Stimulated activated CD8-positive, alpha-beta memory T cell treated with anti-CD3 and anti-CD28 coated beads, Interleukin-2, amount 100 ng/mL, for 1 hour (primary cell): ENCODE data around the gene HDDC2.

ENCODE experiments used
- DNase-seq, 2 donors: peaks; one replicate each; pipeline ENCODE4 v3.0.0-alpha.2; 2020; ENCODE audit warnings: low read depth in 2 of 2

The HDDC2 gene, protein sequence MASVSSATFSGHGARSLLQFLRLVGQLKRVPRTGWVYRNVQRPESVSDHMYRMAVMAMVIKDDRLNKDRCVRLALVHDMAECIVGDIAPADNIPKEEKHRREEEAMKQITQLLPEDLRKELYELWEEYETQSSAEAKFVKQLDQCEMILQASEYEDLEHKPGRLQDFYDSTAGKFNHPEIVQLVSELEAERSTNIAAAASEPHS

DNA sequence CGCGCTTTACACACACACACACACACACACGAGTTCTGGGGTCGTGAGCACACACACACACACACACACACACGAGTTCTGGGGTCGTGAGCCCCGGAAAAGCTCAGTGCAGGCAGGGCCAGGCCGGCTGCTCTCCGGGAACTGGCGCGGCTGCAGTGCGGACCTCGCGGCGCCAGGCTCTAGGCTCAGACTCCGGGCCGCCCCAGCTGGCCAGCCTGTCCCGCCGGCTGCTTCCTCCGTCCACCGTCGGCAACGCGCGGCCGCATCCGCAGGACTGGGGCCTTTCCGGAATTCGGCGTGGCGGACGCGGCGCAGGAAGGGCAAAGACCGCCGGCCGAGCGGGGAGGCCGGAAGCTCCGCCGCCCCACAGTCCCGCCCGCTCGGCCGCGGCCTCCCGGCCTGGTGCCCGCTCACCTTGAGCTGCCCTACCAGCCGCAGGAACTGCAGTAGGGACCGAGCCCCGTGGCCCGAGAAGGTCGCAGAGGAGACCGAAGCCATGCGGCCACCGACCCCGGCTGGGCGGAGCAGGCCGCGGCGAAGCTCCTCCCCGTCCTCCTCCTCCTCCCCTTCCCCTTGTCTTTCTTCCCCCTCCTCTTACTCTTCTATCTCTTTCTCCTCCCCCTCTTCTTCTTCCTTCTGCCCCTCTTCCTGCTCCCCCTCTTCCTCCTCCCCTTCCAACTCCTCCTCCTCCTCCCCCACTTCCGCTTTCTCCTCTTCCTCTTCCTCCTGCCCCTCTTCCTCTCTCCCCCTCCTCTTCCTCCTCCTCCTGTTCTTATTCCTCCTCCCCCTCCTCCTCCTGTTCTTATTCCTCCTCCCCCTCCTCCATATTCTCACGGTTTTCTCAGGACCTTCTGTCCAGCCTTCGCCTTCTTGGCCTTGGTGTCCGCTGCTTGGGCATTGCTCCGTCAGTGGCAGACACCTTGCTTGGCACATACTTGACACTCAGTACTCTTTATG lies at the start of gene HDDC2:
Gene HDDC2 (minus strand): TSS at position 533 of the 957 bp plus-strand sequence. CDS start 35 bp downstream, at position 498.
- peak in 1 of 2 donors; percentile 12 for DNase-seq

DNA sequence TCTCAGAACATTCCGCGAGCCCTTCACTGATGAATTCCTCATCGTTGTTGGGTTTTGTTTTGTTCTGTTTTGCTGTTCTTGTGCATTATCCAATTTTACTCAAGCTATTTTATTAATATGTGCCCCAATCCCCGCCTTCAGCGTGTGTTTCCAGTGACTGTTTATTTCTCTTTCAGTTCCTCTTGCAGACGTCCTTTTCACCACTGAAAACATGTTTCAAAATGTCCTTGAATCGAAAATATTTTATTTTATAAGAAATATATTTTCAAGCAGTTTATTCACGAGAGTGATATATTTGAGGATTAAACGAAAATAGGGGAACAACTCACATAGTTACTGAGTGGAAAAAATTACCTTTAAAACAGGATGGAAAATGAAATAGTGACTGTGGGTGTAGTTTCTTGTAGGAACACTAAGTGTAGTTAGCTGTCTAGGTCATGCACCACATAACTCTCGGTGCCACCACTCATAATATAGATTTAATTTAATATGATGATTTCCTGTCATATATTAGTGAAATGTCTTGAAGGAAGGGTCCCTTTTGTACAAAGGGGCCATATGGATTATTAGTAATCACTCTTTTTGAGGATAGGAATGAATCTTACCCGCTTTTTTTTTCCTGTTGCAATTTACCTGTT lies 45.3 kb upstream of the HDDC2 start:
- DNase-seq, result no peak

DNA sequence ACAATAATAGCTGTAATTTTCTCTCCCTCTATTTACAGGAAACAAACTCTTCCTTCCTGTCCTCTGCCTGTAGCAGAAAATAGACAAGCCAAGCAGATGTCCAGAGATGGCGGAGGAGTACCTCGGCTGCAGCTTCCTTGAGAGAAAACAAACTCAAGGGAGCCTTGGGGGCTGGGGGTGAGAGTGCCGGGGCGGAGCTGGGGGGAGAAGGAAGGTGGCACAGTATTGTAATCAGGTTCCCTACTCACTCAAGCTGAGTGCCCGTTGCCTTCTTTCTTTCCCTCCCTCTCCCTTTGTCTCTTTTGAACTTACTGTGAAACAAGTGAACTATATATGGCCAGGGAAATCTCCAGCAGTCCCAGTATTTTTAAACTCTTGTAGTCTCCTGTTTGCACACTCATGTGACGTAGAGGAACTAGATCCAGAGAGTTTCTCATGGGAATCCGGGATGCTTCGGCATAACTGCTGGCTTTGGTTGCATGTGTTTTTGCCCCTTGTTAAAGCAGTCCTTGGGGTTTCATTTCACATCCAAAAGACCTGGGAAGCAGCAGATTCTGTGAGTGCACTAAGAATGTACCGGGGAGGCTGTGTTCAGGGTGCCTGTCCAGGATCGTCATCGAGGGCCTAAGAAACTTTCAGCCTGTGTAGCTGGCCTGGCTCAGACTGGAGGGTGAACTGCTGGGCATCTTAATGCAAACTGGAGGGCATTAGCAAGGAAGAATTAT lies 44.6 kb upstream of the HDDC2 start:
- DNase-seq, result no peak

DNA sequence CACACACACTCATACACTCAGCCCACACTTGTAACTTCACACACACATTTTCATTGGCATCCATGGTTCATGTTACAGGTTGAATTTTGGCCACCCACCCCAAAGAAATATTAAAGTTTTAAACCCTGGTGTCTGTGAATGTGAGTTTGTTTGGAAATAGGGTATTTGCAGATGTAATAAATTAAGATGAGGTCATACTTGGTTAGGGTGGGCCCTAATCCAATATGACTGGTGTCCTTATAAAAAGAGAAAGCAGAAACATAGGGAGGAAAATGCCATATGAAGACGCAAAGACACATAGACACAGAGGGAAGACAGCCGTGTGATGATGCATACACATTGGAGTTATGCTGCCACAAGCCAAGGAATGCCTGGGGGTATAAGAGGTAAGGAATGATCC lies 39.7 kb upstream of the HDDC2 start:
- no peak for DNase-seq

DNA sequence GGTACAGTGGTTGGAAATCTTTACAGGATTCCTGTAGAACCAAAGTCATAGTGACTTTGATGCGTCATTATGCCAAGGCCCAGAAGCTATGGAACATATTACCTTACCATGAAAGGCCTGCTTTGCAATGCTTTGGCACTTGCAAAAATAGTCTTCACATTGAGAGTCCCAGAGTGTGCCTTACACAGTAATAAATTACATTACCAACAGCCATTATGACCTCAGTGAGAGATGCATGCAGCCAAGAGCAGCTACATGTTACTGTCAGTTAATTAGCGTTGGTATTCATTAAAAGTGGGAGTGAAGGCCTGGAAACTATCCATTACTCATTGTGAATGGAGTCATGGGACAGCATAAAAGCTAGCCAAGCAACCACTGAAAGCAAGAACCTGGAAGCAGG lies 39.2 kb upstream of the HDDC2 start:
- no peak for DNase-seq

DNA sequence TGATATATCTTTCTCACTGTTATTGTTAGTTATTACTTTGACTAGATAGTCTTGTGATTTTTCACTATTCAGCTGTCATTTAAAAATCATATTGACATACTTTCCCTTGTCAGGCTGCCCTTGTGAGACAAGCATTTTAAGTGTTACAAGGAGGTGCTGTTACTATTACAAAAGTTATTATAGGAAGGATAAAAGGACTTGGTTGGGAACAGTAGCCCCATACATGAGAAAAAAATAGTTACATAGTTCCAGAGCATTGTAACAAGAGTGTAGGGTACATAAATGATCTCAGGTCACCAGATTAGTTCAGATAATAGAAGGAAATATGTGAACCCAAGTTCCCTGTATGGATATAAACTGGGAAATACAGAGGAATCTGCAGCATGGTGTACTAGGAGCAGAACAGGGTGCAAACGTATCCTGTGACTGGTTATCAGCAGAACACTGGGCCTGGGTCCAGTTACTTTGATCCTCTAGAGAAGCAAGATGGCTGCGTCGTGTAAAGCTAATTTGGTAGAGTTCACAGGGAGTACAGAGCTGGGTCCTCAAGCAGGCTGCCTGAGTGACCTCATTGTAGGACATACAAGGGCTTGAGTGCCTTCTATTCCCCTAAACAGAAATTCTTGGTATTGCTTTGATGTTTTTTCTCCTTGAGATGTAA lies 38.5 kb upstream of the HDDC2 start:
- DNase-seq, result no peak

DNA sequence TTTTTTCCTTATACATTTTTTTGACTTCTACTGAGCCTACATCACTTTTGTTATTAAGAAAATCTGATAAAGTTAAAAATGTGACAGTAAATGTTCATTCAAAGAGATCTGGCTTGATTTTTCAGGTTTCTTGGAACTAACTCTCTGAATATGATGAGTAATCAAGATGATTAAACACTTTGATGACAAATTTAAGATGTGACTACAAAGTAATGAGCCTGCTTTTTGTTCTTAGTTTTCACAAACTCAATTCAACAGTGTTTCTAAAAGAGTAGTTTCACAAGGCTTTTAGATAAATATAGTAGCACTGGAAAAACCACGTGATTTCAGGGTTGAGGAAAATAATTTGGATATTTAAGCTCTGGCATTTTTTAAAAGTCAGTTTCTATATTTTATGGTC lies 37.9 kb upstream of the HDDC2 start:
- no peak for DNase-seq

DNA sequence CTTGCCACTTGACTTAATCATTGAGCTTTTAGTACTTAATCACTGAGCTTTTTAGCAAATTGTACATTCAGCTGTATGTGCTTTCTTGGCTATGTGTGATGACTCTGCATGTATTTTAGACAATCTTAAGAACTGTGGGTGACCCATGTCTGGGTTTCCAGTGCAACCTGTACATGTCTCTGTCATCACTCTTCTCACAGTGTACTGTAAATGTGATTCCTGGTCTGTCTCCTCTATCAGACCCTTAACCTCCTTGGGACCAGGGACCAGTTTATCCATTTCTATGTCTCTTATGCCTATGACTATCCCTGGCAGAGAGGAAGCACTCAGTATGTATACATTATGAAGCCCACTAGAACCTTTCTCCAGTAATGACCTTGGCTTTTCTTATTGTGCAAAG lies 36.6 kb upstream of the HDDC2 start:
- DNase-seq, result no peak

DNA sequence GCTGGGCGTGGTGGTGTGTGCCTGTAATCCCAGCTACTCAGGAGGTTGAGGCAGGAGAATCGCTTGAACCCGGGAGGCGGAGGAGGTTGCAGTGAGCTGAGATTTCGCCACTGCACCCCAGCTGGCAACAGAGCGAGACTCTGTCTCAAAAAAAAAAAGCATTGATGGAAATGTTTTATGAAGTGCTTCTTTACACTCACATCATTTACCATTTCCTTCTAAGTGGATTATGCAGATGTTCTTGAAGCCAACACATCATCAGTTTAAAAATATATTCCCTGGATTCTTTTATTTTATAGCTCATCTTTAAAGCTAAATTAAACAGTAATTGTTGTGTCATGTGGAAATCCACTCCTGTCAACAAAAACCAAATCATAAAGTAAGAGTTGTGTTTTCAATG lies 35.9 kb upstream of the HDDC2 start:
- DNase-seq, result no peak

DNA sequence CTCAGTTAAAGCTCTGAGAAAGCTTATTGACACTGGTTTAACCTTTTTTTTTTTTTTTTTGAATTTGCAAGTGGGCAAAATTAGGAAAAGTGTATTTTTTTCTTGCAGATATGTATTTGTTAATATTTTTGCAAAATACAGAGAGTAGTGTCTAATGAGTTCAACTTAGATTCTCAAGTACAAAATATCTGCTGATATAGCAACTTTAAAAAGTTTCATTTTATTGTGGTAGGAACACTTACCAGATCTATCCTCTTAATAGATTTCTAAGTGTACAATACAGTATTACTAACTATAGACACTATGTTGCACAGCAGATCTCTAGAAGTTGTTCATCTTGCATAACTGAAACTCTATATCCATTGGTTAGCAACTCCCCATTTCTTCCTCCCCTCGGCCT lies 30.9 kb upstream of the HDDC2 start:
- DNase-seq, result no peak

DNA sequence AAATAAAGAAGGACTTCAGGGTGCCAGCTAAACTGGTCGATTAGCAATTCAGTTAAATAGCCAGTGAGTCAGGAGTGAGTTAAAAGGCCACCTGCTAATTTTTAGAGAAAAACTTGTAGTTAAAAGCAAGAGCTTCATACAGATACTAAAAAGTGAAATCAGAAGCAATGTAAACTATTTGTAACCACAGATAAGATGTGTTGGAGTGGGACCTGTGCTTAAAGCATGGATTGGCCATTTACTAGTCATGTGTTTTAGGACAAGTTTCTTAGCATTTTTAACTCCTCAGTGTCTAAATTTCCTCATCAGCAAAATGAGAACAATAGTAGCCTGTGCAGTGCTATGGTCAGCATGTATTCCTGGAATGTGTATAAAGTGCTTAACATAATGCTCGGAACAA lies 23.8 kb upstream of the HDDC2 start:
- DNase-seq, result no peak

DNA sequence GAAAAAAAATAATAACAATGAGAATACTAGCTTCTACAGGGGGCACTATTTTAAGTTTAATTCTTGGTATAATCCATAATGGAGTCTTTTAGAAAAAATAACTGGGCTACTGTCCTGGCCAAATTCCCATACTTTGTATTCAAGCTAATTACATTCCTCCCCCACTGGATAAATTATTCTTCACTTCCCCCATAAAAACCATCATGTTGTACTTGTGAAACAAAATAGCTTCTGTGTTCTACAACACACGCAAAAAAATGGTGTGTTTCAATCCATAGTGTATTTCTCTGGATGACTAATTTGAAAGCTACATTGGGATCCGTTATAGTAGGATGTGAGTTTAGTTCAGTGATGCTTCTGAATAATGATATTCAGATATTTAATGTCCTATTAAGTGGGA lies 21.6 kb upstream of the HDDC2 start:
- no peak for DNase-seq

DNA sequence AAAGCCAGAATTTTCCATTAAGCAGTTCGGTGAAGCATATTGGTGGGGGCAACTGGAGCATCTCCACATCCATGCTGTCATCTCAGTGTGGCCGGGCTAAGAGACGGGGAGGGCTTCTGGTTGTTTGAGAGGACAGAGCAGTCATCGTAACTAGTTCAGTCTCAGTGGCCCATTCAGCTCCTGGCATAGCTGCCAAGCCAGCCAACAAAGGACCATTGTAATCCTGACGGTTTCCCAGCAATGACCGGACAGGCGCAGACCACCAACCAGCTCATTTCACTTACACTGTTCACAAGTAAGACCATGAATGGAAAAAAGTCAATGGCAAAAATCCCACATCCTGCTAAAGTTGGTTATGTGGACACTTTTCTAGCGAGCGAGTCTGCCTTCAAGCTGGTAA lies 14.9 kb upstream of the HDDC2 start:
- DNase-seq, result no peak

DNA sequence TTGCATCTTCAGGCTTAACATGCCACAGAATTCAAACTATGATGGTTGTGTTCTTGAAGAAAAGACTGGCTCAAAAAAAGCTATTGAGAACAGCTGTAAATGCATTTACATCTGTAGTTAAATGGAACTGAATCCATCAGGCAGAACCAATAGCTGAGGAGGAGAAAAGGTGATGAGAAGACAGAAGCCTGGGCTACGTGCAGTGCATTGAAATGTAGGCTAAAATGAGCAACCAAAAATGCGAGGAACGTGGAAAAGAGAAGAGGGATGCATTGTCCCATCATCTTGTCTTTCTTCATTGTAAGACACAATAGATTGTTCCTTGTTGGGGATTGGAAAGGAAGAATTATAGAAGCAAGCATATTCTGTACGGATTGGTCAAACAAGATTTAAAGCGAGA lies 13.8 kb upstream of the HDDC2 start:
- DNase-seq, result no peak

DNA sequence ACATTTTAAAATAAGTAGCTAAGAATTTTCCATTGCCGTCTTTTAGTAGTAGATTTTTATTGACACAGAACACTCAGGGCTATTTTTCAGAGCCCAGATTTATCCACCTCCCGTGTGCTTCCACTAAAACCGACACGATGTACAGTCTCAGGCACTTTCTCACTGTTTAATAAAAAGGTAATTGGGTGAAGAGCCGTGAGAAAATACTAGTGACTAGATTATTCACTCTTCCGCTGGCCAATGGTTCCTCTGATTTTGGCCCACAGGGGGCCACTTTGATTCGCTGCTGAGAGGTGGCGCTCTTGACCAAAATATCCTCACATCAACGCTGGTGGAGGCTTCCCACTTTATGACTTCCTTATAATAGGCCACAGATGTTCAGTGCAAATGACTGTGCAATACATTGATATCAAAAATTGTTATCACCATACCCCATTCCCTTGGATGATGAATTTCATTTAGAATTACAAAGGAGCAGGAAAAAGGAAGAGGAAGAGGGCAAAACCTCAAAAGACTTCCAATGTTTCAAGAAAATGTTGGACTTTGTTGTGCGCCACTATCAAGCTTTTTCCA lies 12.3 kb upstream of the HDDC2 start:
- DNase-seq, result no peak

DNA sequence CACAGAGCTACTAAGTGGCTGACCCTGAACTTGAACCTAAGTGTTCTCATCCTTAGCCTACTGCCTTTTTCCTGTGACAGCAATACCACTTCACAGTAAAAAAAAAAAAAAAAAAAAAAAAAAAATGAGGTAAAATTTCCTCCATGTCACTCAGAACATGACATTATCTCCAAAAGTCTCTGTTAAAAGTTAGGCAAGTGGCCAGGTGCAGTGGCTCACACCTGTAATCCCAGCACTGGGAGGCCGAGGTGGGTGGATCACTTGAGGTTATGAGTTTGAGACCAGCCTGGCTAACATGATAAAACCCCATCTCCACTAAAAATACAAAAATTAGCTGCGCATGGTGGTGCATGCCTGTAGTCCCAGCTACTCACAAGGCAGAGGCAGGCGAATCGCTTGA lies 11.2 kb upstream of the HDDC2 start:
- DNase-seq, result no peak

DNA sequence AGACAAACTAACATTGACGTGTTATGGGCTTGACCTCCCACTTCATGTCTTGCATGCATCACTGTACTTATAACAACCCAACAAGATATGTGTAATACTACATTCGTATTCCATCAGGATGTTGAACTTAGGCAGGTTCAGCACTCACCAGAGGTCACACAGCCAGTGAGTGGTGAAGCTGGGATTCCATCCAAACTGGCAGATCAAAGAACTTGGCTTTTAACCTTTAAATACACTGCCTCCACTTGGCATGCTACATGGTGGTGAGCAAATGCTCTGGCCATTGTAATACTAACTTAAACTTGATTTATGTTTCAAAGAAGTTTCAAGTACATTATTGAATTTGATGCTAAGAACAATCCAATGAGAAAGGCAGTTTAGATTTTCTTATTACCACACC lies 10.7 kb upstream of the HDDC2 start:
- DNase-seq, result no peak

DNA sequence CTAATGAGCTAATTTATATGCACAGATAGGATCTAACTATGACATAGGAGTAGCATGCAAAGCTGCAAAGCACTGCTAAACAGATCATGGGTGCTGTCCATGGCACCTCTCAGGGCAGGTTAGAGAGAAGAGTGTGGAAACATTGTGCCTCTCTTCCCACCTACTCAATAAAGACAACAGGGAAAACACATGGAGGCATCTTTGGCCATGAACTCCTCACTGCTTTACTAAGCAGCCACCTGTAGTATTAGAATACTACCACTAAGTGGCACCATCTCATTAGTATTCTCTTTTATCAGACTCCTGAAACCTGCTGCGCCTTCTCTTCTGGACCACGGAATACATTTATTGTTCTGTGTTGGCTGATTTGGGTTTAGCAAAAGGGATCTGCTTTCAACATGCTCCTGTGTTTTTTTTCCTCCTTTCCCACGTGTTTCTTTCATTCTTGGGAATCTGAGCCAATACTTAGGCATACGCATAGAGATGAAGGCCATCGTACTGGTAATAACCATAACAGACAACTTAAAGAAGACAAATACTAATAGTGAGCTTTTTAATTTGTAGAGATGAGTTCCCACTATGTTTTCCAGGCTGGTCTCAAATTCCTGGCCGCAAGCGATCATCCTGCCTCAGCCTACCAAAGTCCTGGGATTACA lies 9.4 kb upstream of the HDDC2 start:
- DNase-seq, result no peak

DNA sequence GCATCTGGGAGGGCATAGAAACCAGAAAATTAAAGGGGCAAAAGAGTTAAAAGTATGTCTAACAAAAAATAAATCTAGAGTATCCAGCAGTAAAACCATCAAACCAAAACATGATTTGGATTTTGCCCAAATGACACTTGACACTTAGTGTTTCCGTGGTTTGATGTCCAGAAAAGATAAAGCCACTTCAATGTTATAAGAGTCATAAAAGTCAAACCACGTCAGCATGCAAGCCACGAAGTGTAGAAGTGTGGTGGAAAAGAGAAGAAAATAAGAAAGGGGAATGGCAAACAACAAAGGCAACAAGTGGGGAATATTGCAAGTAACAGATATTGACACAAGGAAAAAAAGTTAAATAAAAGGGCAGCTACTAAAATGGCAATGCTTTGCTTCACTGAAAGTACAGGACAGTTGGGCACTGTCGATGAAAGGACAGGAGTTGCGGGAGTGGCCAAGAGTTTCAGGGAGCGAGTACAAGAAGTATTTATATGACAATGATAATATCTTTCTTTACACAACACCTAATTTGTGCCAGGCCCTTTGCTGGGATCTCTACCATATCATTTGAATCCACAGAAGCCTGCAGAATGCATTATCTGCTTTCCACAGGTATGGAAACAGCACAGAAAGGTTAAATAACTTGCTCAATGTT lies 6.3 kb upstream of the HDDC2 start:
- DNase-seq, result no peak

DNA sequence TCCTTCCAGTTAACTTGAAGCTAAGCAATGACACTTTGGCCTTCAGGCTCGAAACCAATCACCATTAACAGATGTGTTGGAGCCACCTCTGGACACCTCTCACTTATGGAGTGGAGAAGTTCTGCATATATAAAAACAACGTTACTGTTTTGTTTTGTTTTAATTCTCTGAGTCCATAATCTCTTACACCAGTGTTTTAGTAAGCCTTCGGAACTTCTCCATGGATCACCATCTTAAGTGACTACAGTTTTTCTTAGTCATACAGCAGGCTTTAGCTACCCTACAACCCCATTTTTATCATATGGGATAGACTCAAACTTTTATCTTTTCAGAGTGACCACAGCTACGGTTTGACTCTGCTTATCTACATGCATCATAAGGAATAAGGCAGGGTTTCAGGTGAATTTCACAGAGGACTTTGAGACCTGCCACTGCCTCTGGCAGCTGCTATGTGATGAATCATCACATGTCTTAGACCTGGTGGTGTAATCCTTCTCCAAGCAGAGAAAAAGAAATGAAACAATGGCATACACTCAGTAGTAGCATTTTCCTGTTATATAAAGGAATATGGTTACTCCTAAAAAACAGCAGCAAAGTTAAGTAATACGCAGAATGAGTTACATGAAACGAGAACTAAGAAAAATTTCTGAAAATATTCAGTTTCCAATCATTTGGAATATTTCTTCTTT lies 5.5 kb upstream of the HDDC2 start:
- no peak for DNase-seq
